ENCODE results near the gene KATNBL1.

GRCh38 chr15:34116620-34117019 lies 93.3 kb downstream of the KATNBL1 start:
- TF ChIP-seq CTCF (IDR thresholded peaks at IDR 0.05) = no peak
- no peak for TF ChIP-seq POLR2AphosphoS5 (IDR thresholded peaks at IDR 0.05)
- TF ChIP-seq POLR2A (IDR thresholded peaks at IDR 0.05) = no peak

Data from stomach (tissue), 4 donors.